Measurements from ENCODE around the gene GRXCR2. TPM values are rescaled to one million over a fixed set of nuclear protein-coding genes. Genes with fewer than 3 reads are reported as not detected.
A peak's percentile ranks its signal among the peaks of the same experiment; 100 is the strongest.

The GRXCR2 gene
- total and polyA plus RNA-seq, 2 of the 13 experiments (the other 11 are each of a cell fraction or from before 2014, with no cell fraction given), result not detected

DNA sequence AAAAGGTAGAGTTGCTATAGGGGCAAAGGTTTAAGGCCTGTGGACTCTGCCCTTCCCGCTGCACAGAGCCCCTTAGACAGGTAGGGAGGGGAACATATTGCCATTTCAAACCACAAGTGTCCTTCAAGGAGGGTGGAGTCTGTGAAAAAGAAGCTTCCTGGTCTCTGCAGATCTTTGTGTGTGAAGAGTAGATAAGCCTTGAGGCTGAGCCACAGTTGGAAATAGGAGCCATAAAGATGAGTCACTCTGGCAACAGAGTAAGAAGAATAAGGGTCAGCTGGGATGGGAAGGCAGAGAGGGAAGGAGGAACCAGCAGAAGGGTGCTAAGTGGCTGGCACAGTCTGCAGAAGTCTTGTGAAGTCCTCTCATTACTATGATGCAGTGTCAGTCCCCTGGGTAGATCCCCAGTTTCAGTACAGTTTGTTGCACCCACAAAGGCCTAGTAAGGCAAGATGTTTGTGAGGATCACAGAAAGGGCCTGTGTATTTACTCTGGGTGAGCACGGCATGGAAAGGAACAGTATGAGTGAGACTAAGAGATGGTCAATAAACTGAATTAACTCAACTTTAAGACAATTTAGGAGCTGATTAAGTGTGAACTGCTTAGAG, 18.1 kb downstream of the GRXCR2 start:
- no peaks in the 10 kb centered on the region for H4K20me1 ChIP-seq (ENCODE audit: insufficient read depth, low read length)
- H3K4me1 ChIP-seq (ENCODE audit: insufficient read depth, low read length), result peaks cover 43% of the 10 kb centered on the region
- in situ Hi-C loops (cut with HindIII; ENCODE audit: extremely low pct_ligation_motif_present, low pct_unique_long_range_greater_than_20kb), result no loop called here
- H3K4me2 ChIP-seq (ENCODE audit: low read depth, low read length), result peak overlapping the region; percentile 91
- no peak overlapping the region for H2AFZ ChIP-seq (ENCODE audit: low read length)
- intact Hi-C loops (cut with micrococcal nuclease; ENCODE audit: unreplicated experiment), result loop anchor here (10.0 kb wide), 1 partner anchor 120 kb away; no protein-coding TSS in a partner anchor
- H3K4me3 ChIP-seq (replicated peaks in 1 of 3; ENCODE audit: insufficient read depth in 1 of 3, low read depth in 2 of 3, low read length in 3 of 3), result peak overlapping the region in 2 of 3 experiments; percentile 12 to 57; a peak in 1 of 6 replicates
- no peaks in the 10 kb centered on the region for H3K36me3 ChIP-seq (replicated peaks in 1 of 2; ENCODE audit: control insufficient read depth in 1 of 2, insufficient read depth in 2 of 2, low read length in 2 of 2)
- H3K27me3 ChIP-seq (ENCODE audit: control insufficient read depth in 1 of 2, insufficient read depth in 2 of 2, low read length in 2 of 2), result no peaks in the 10 kb centered on the region
- no peak overlapping the region for H3K9ac ChIP-seq (ENCODE audit: insufficient read depth, low read depth, low read length)
- DNase-seq (ENCODE audit: low spot score), result peak; percentile 23
- H3K27ac ChIP-seq (ENCODE audit: extremely low read length, insufficient read depth, low read length), result no peak overlapping the region
- ATAC-seq, result peak; percentile 38
- ChIA-PET POLR2A (interaction anchor here (2.9 kb wide), 1 partner anchor 19 kb away, joined by 17 read pairs; the partner anchor contains the start of gene PRELID2), CTCF (ENCODE audit: low intra/inter-chr PET ratio, low total read pairs) (no interaction called here)
- no peaks in the 10 kb centered on the region for H3K9me3 ChIP-seq (ENCODE audit: low read length)
- no TSS peak for BruUV-seq (replicated peaks)
- no peaks in the 10 kb centered on the region for H3K79me2 ChIP-seq (ENCODE audit: insufficient read depth, low read length)
- peak; percentile 26 for FAIRE-seq
- 0% methylated on average over 2 of the region's 2 CpGs for WGBS (ENCODE audit: low lambda C conversion rate)
- TF ChIP-seq BRD4 (CRISPR knock-in tag; IDR thresholded peaks at IDR 0.05), result no peak
- TF ChIP-seq, protein P1, sequence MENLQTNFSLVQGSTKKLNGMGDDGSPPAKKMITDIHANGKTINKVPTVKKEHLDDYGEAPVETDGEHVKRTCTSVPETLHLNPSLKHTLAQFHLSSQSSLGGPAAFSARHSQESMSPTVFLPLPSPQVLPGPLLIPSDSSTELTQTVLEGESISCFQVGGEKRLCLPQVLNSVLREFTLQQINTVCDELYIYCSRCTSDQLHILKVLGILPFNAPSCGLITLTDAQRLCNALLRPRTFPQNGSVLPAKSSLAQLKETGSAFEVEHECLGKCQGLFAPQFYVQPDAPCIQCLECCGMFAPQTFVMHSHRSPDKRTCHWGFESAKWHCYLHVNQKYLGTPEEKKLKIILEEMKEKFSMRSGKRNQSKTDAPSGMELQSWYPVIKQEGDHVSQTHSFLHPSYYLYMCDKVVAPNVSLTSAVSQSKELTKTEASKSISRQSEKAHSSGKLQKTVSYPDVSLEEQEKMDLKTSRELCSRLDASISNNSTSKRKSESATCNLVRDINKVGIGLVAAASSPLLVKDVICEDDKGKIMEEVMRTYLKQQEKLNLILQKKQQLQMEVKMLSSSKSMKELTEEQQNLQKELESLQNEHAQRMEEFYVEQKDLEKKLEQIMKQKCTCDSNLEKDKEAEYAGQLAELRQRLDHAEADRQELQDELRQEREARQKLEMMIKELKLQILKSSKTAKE (CRISPR knock-in tag; IDR thresholded peaks at IDR 0.05; ENCODE audit: borderline replicate concordance), result no peak
- TF ChIP-seq, protein P2, sequence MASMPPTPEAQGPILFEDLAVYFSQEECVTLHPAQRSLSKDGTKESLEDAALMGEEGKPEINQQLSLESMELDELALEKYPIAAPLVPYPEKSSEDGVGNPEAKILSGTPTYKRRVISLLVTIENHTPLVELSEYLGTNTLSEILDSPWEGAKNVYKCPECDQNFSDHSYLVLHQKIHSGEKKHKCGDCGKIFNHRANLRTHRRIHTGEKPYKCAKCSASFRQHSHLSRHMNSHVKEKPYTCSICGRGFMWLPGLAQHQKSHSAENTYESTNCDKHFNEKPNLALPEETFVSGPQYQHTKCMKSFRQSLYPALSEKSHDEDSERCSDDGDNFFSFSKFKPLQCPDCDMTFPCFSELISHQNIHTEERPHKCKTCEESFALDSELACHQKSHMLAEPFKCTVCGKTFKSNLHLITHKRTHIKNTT (CRISPR knock-in tag; IDR thresholded peaks at IDR 0.05), result no peak
- TF ChIP-seq JUNB (CRISPR knock-in tag; IDR thresholded peaks at IDR 0.05; ENCODE audit: borderline replicate concordance), result peak; percentile 32; the same call in 1 of the 2 replicates
- no peak for TF ChIP-seq ATF1 (CRISPR knock-in tag; IDR thresholded peaks at IDR 0.05)
- TF ChIP-seq, protein P3, sequence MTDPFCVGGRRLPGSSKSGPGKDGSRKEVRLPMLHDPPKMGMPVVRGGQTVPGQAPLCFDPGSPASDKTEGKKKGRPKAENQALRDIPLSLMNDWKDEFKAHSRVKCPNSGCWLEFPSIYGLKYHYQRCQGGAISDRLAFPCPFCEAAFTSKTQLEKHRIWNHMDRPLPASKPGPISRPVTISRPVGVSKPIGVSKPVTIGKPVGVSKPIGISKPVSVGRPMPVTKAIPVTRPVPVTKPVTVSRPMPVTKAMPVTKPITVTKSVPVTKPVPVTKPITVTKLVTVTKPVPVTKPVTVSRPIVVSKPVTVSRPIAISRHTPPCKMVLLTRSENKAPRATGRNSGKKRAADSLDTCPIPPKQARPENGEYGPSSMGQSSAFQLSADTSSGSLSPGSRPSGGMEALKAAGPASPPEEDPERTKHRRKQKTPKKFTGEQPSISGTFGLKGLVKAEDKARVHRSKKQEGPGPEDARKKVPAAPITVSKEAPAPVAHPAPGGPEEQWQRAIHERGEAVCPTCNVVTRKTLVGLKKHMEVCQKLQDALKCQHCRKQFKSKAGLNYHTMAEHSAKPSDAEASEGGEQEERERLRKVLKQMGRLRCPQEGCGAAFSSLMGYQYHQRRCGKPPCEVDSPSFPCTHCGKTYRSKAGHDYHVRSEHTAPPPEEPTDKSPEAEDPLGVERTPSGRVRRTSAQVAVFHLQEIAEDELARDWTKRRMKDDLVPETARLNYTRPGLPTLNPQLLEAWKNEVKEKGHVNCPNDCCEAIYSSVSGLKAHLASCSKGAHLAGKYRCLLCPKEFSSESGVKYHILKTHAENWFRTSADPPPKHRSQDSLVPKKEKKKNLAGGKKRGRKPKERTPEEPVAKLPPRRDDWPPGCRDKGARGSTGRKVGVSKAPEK (CRISPR knock-in tag; IDR thresholded peaks at IDR 0.05; ENCODE audit: borderline replicate concordance), result no peak
- TF ChIP-seq, protein P4, sequence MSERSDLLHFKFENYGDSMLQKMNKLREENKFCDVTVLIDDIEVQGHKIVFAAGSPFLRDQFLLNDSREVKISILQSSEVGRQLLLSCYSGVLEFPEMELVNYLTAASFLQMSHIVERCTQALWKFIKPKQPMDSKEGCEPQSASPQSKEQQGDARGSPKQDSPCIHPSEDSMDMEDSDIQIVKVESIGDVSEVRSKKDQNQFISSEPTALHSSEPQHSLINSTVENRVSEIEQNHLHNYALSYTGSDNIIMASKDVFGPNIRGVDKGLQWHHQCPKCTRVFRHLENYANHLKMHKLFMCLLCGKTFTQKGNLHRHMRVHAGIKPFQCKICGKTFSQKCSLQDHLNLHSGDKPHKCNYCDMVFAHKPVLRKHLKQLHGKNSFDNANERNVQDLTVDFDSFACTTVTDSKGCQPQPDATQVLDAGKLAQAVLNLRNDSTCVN (CRISPR knock-in tag; IDR thresholded peaks at IDR 0.05; ENCODE audit: borderline replicate concordance), result no peak
- TF ChIP-seq NFE2L1 (CRISPR knock-in tag; IDR thresholded peaks at IDR 0.05; ENCODE audit: borderline replicate concordance), result no peak
- TF ChIP-seq SALL2 (CRISPR knock-in tag; IDR thresholded peaks at IDR 0.05), result no peak
- TF ChIP-seq ZFP82 (CRISPR knock-in tag; IDR thresholded peaks at IDR 0.05; ENCODE audit: borderline replicate concordance), result no peak
- no peak for TF ChIP-seq ZSCAN9 (CRISPR knock-in tag; IDR thresholded peaks at IDR 0.05; ENCODE audit: borderline replicate concordance)
- TF ChIP-seq KAT8 (CRISPR knock-in tag; IDR thresholded peaks at IDR 0.05), result no peak
- TF ChIP-seq, protein P5, sequence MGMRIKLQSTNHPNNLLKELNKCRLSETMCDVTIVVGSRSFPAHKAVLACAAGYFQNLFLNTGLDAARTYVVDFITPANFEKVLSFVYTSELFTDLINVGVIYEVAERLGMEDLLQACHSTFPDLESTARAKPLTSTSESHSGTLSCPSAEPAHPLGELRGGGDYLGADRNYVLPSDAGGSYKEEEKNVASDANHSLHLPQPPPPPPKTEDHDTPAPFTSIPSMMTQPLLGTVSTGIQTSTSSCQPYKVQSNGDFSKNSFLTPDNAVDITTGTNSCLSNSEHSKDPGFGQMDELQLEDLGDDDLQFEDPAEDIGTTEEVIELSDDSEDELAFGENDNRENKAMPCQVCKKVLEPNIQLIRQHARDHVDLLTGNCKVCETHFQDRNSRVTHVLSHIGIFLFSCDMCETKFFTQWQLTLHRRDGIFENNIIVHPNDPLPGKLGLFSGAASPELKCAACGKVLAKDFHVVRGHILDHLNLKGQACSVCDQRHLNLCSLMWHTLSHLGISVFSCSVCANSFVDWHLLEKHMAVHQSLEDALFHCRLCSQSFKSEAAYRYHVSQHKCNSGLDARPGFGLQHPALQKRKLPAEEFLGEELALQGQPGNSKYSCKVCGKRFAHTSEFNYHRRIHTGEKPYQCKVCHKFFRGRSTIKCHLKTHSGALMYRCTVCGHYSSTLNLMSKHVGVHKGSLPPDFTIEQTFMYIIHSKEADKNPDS (CRISPR knock-in tag; IDR thresholded peaks at IDR 0.05), result no peak
- TF ChIP-seq FOSL2 (CRISPR knock-in tag; IDR thresholded peaks at IDR 0.05), result peak; percentile 87
